ENCODE data around the gene SLC25A14. TPM values are rescaled to one million over a fixed set of nuclear protein-coding genes. Genes with fewer than 3 reads are reported as not detected.

The SLC25A14 gene, protein sequence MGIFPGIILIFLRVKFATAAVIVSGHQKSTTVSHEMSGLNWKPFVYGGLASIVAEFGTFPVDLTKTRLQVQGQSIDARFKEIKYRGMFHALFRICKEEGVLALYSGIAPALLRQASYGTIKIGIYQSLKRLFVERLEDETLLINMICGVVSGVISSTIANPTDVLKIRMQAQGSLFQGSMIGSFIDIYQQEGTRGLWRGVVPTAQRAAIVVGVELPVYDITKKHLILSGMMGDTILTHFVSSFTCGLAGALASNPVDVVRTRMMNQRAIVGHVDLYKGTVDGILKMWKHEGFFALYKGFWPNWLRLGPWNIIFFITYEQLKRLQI
- total RNA-seq, result 10 to 100 TPM in 3 of 4 donors, 1 to 10 TPM in 1; 3.3 to 27.6 (median 15.6) TPM

GRCh38 chrX:130339408-130340222, at the start of gene SLC25A14:
Gene SLC25A14 (plus strand): TSS chrX:130339919. CDS start chrX:130340279, 360 bp downstream.
- Histone ChIP-seq H3K4me1 (no peaks in the 10 kb centered on the region), H3K9me3 (no peaks in the 10 kb centered on the region), H3K27me3 (no peaks in the 10 kb centered on the region), H3K27ac (peak within 1 kb of the TSS in 1 of 2 donors; percentile 75), H3K36me3 (no peaks in the 10 kb centered on the region), H3K4me3 (peak within 1 kb of the TSS; percentile 59 to 61)
- DNase-seq, result peak; percentile 71 to 72
- intact Hi-C loops (cut with DNase I; ENCODE audit: low total_unique reads), result no loop called here
- TF ChIP-seq CTCF (IDR thresholded peaks at IDR 0.05) (no peak), POLR2A (IDR thresholded peaks at IDR 0.05) (peak in 1 of 2 donors; percentile 22)

- intact Hi-C loops (cut with DNase I; ENCODE audit: low total_unique reads), result no loop called here
- no peak for DNase-seq
Measured at GRCh38 chrX:130295519-130296296, 44.0 kb upstream of the SLC25A14 start.

DNA sequence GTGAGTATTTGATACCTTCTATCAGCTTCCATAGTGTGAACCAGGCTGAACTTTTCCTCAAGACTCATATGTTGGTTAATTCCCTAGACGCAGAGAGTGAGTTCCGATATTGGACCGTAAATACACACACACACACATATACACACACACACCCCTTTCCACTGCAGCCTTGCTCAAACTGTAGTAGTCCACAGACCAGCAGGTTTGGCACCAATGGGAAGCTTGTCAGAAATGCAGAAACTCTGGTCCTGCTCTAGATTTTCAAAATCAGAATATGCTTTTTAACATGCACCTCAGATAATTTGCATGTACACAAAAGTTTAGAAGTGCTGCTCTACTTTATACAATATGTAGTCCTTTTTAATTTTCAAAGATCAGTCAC, 43.4 kb upstream of the SLC25A14 start:
- Histone ChIP-seq H3K4me1 (no peaks in the 10 kb centered on the region), H3K27me3 (no peaks in the 10 kb centered on the region), H3K4me3 (no peak overlapping the region), H3K9me3 (no peaks in the 10 kb centered on the region), H3K27ac (no peak overlapping the region), H3K36me3 (no peaks in the 10 kb centered on the region)
- intact Hi-C loops (cut with DNase I; ENCODE audit: low total_unique reads), result no loop called here
- TF ChIP-seq CTCF (IDR thresholded peaks at IDR 0.05) (no peak), POLR2A (IDR thresholded peaks at IDR 0.05) (no peak)
- DNase-seq, result no peak

More at GRCh38 chrX:130295519-130296296, 44.0 kb upstream of the SLC25A14 start:
- Histone ChIP-seq H3K27ac (no peak overlapping the region), H3K27me3 (no peaks in the 10 kb centered on the region), H3K4me1 (no peaks in the 10 kb centered on the region), H3K4me3 (no peak overlapping the region), H3K36me3 (no peaks in the 10 kb centered on the region), H3K9me3 (no peaks in the 10 kb centered on the region)
- TF ChIP-seq CTCF (IDR thresholded peaks at IDR 0.05), result no peak
- TF ChIP-seq POLR2A (IDR thresholded peaks at IDR 0.05), result no peak

DNA sequence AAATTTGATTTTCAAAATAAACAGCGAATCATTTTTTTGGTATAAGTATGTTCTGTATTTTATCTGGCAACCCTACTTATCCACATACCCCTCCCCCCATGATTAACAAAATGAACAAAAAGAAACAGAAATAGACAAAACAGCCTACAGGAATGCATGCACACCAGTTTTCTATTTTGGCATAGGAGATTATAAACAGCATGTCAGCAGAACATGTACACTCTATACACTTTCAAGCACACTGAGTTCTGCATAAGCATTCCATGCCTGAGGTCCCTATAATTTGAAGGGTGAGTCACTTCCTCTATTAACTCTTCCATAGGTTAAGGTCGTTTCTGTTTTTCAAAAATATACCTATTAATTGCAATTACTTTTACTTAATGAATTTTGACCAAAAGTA, 43.0 kb upstream of the SLC25A14 start:
- Histone ChIP-seq H3K4me1 (no peaks in the 10 kb centered on the region), H3K27me3 (no peaks in the 10 kb centered on the region), H3K9me3 (no peaks in the 10 kb centered on the region), H3K36me3 (no peaks in the 10 kb centered on the region), H3K4me3 (no peak overlapping the region), H3K27ac (no peak overlapping the region)
- DNase-seq, result no peak
- TF ChIP-seq POLR2A (IDR thresholded peaks at IDR 0.05) (no peak), CTCF (IDR thresholded peaks at IDR 0.05) (no peak)
- intact Hi-C loops (cut with DNase I; ENCODE audit: low total_unique reads), result no loop called here

Data from uterus (tissue), 4 donors.